K562 (cell line): Measurements from ENCODE around the gene OR2C3. TPM values are rescaled to one million over a fixed set of nuclear protein-coding genes. Genes with fewer than 3 reads are reported as not detected.

ENCODE experiments used
- ARID1B ChIP-seq: fragments of 450-650 bp; IDR thresholded peaks from 2 replicates; pipeline ENCODE4 v1.6.1; 2016; ENCODE audit warnings: antibody characterized with exemption, mild to moderate bottlenecking, inconsistent platforms
- C11orf30 ChIP-seq: fragments of 450-650 bp; IDR thresholded peaks from 2 replicates; pipeline ENCODE4 v1.6.1; 2016; ENCODE audit warnings: low read depth, mild to moderate bottlenecking
- CC2D1A ChIP-seq: fragments of 450-650 bp; IDR thresholded peaks from 2 replicates; pipeline ENCODE4 v1.6.1; 2017; ENCODE audit warnings: mild to moderate bottlenecking
- CHD2 ChIP-seq: IDR thresholded peaks from 2 replicates; pipeline ENCODE4 v1.6.1; 2011; ENCODE audit warnings: low read depth, low read length
- E2F3 ChIP-seq: fragments of 250-450 bp; sonication (Bioruptor Pico); IDR thresholded peaks from 2 replicates; pipeline ENCODE4 v1.4.0; 2020; ENCODE audit warnings: mild to moderate bottlenecking
- ELF1 ChIP-seq: fragments of 200-800 bp; sonication (Bioruptor generic); IDR thresholded peaks from 2 replicates; pipeline ENCODE4 v1.6.1; 2016; ENCODE audit warnings: missing genetic modification characterization, missing compliant biosample characterization
- KLF10 ChIP-seq: fragments of 250-450 bp; sonication (Bioruptor Pico); IDR thresholded peaks from 2 replicates; pipeline ENCODE4 v1.6.1; 2021; ENCODE audit warnings: matching md5 sums
- KLF16 ChIP-seq: IDR thresholded peaks from 2 replicates; pipeline ENCODE4 v1.6.1; 2016; ENCODE audit warnings: antibody characterized with exemption
- MTA3 ChIP-seq: fragments of 450-650 bp; formaldehyde crosslinking; IDR thresholded peaks from 2 replicates; pipeline ENCODE4 v1.6.1; 2017; ENCODE audit warnings: mild to moderate bottlenecking, borderline replicate concordance
- NFE2 ChIP-seq: IDR thresholded peaks from 2 replicates; pipeline ENCODE4 v1.6.1; 2014; ENCODE audit warnings: antibody characterized with exemption, low read depth
- NR1H2 ChIP-seq: sonication (generic); formaldehyde crosslinking; IDR thresholded peaks from 2 replicates; pipeline ENCODE4 v1.4.0; 2020; ENCODE audit warnings: mild to moderate bottlenecking, missing genetic modification reagents
- POLR2AphosphoS5 ChIP-seq: IDR thresholded peaks from 2 replicates; pipeline ENCODE4 v1.6.1; 2011; ENCODE audit warnings: mild to moderate bottlenecking, low read depth, low read length, moderate library complexity; ENCODE audit not compliant: control insufficient read depth, insufficient read depth
- PURB ChIP-seq: sonication (generic); formaldehyde crosslinking; IDR thresholded peaks from 2 replicates; pipeline ENCODE4 v1.9.0; 2021; ENCODE audit warnings: low read depth, mild to moderate bottlenecking, missing genetic modification reagents
- RUNX1 ChIP-seq: sonication (generic); IDR thresholded peaks from 2 replicates; pipeline ENCODE4 v1.6.1; 2016; ENCODE audit warnings: antibody characterized with exemption, low read depth
- SMARCA5 ChIP-seq: fragments of 450-650 bp; IDR thresholded peaks from 2 replicates; pipeline ENCODE4 v1.6.1; 2016
- STAG1 ChIP-seq: sonication (generic); formaldehyde crosslinking; IDR thresholded peaks from 2 replicates; pipeline ENCODE4 v1.5.0; 2020; ENCODE audit warnings: missing genetic modification reagents, borderline replicate concordance
- SUPT5H ChIP-seq: fragments of 450-650 bp; IDR thresholded peaks from 2 replicates; pipeline ENCODE4 v1.6.1; 2016
- TBL1XR1 ChIP-seq, 2 experiments: IDR thresholded peaks; 2 replicates each; pipeline ENCODE4 v1.6.1; 2012; ENCODE audit warnings: improper control_type of control experiment in 2 of 2, low read length in 2 of 2, mild to moderate bottlenecking in 1 of 2
- TRIM24 ChIP-seq, 2 experiments: fragments of 450-650 bp; IDR thresholded peaks; 2 replicates each; pipeline ENCODE4 v1.6.1; 2016
- ZNF232 ChIP-seq: sonication (generic); formaldehyde crosslinking; IDR thresholded peaks from 2 replicates; pipeline ENCODE4 v1.8.0; 2022; ENCODE audit warnings: mild to moderate bottlenecking, missing genetic modification reagents
- ZNF444 ChIP-seq: fragments of 250-450 bp; sonication (Bioruptor Pico); IDR thresholded peaks from 2 replicates; pipeline ENCODE4 v1.4.0; 2020; ENCODE audit warnings: mild to moderate bottlenecking, moderate library complexity
- ZNF699 ChIP-seq: fragments of 250-450 bp; sonication (Bioruptor Pico); IDR thresholded peaks from 2 replicates; pipeline ENCODE4 v1.8.0; 2021; ENCODE audit warnings: mild to moderate bottlenecking, moderate library complexity; ENCODE audit not compliant: insufficient replicate concordance
- polyA plus RNA-seq, 8 experiments: library from polyadenylated mRNA; depleted of rRNA in 4 of 8; stranded (reverse) in 5 of 8; unstranded in 3 of 8; fragments of >200 nt; fragmentation: Nextera tagmentation in 2 of 8; fragmentation: Illumina TruSeq in 1 of 8; extraction: Ambion mirVana in 2 of 8; extraction: Trizol in 1 of 8; gene quantifications; 2 replicates each; pipeline versions ENCODE4 v1.2.1 to v1.2.3, GENCODE V29; 2011 to 2014; ENCODE audit warnings: inconsistent platforms in 1 of 8, missing spikeins in 1 of 8
- total RNA-seq, 7 experiments: library from RNA; depleted of rRNA in 6 of 7; stranded (reverse); fragments of >200 nt in 6 of 7; fragmentation: Illumina TruSeq in 2 of 7; extraction: Trizol in 2 of 7; gene quantifications; 2 replicates each; pipeline versions ENCODE4 v1.2.1 to v1.2.3, GENCODE V29; 2011 to 2021; ENCODE audit warnings: low replicate concordance in 1 of 7
- TF ChIP-seq, protein P1 (sequence below): fragments of 450-650 bp; IDR thresholded peaks from 2 replicates; pipeline ENCODE4 v1.6.1; 2016; ENCODE audit warnings: low read depth, mild to moderate bottlenecking, moderate library complexity
- TF ChIP-seq, protein P2 (sequence below): fragments of 450-650 bp; formaldehyde crosslinking; IDR thresholded peaks from 2 replicates; pipeline ENCODE4 v1.4.0; 2020; ENCODE audit warnings: mild to moderate bottlenecking, moderate library complexity
- TF ChIP-seq, protein P3 (sequence below): IDR thresholded peaks from 2 replicates; pipeline ENCODE4 v1.6.1; 2011; ENCODE audit not compliant: insufficient read length; ENCODE audit errors: extremely low read depth
- TF ChIP-seq, protein P4 (sequence below): fragments of 250-450 bp; sonication (Bioruptor Pico); IDR thresholded peaks from 2 replicates; pipeline ENCODE4 v1.8.0; 2021; ENCODE audit warnings: borderline replicate concordance, mild to moderate bottlenecking, moderate library complexity; ENCODE audit not compliant: poor library complexity, severe bottlenecking
- TF ChIP-seq, protein P5 (sequence below): IDR thresholded peaks from 2 replicates; pipeline ENCODE4 v1.6.1; 2014; ENCODE audit warnings: antibody characterized with exemption

Gene OR2C3
- total and polyA plus RNA-seq, 9 of the 15 experiments (the other 6 are each of a cell fraction or from before 2014, with no cell fraction given), result under 0.01 to 0.05 (median 0.03) TPM; not detected in 4

DNA sequence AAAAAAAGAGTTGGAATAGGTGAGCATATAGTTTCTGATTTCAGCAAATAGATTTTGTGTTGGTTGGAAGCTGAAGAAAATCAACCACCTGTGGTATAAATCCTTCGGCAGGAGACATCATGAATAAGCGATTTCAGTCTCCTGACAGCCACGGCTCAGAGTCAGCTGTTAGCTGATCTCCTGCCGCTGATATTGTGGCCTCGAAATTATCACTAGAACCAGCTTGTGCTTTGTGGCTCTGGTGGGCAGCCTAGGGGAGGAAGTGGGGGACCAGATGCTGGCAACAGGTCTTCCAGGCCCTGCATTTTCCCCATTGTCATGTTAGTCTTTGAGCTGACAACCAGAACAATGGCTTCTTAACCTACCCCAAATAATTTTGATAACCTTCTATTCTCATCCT lies 11.9 kb upstream of the OR2C3 start (continued):
- no peak for TF ChIP-seq E2F3 (CRISPR knock-in tag)
- TF ChIP-seq CHD2, result no peak
- no peak for TF ChIP-seq MTA3
- TF ChIP-seq ZNF699 (CRISPR knock-in tag), result no peak
- TF ChIP-seq, protein P1, sequence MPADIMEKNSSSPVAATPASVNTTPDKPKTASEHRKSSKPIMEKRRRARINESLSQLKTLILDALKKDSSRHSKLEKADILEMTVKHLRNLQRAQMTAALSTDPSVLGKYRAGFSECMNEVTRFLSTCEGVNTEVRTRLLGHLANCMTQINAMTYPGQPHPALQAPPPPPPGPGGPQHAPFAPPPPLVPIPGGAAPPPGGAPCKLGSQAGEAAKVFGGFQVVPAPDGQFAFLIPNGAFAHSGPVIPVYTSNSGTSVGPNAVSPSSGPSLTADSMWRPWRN, result 0 out of 2 replicates have a peak, but pooled peaks have one; percentile 52
- TF ChIP-seq TRIM24 (IDR thresholded peaks at IDR 0.05), result peak in 1 of 2 experiments; percentile 48; a peak in 1 of 4 replicates
- TF ChIP-seq, protein P2, sequence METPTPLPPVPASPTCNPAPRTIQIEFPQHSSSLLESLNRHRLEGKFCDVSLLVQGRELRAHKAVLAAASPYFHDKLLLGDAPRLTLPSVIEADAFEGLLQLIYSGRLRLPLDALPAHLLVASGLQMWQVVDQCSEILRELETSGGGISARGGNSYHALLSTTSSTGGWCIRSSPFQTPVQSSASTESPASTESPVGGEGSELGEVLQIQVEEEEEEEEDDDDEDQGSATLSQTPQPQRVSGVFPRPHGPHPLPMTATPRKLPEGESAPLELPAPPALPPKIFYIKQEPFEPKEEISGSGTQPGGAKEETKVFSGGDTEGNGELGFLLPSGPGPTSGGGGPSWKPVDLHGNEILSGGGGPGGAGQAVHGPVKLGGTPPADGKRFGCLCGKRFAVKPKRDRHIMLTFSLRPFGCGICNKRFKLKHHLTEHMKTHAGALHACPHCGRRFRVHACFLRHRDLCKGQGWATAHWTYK, result peak; percentile 97
- TF ChIP-seq, protein P3, sequence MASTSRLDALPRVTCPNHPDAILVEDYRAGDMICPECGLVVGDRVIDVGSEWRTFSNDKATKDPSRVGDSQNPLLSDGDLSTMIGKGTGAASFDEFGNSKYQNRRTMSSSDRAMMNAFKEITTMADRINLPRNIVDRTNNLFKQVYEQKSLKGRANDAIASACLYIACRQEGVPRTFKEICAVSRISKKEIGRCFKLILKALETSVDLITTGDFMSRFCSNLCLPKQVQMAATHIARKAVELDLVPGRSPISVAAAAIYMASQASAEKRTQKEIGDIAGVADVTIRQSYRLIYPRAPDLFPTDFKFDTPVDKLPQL, result no peak
- peak; percentile 90 for TF ChIP-seq NFE2
- TF ChIP-seq PURB, result no peak
- no peak for TF ChIP-seq NR1H2 (CRISPR knock-in tag)
- TF ChIP-seq STAG1 (CRISPR knock-in tag), result no peak
- TF ChIP-seq, protein P4, sequence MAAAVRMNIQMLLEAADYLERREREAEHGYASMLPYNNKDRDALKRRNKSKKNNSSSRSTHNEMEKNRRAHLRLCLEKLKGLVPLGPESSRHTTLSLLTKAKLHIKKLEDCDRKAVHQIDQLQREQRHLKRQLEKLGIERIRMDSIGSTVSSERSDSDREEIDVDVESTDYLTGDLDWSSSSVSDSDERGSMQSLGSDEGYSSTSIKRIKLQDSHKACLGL, result no peak
- no peak for TF ChIP-seq SMARCA5
- no peak for TF ChIP-seq KLF10 (CRISPR knock-in tag)
- peak; percentile 88 for TF ChIP-seq KLF16
- no peak for TF ChIP-seq ZNF232 (CRISPR knock-in tag)
- no peak for TF ChIP-seq TBL1XR1 (IDR thresholded peaks at IDR 0.05; ENCODE audit: low read length in 2 of 2)
- TF ChIP-seq SUPT5H, result no peak
- TF ChIP-seq CC2D1A, result no peak
- peak; percentile 78 for TF ChIP-seq ARID1B
- TF ChIP-seq C11orf30, result peak; percentile 45; the same call in 1 of the 2 replicates
- TF ChIP-seq, protein P5, sequence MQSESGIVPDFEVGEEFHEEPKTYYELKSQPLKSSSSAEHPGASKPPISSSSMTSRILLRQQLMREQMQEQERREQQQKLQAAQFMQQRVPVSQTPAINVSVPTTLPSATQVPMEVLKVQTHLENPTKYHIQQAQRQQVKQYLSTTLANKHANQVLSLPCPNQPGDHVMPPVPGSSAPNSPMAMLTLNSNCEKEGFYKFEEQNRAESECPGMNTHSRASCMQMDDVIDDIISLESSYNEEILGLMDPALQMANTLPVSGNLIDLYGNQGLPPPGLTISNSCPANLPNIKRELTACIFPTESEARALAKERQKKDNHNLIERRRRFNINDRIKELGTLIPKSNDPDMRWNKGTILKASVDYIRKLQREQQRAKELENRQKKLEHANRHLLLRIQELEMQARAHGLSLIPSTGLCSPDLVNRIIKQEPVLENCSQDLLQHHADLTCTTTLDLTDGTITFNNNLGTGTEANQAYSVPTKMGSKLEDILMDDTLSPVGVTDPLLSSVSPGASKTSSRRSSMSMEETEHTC, result 0 out of 2 replicates have a peak, but pooled peaks have one; percentile 11
- TF ChIP-seq POLR2AphosphoS5, result peak; percentile 40; the same call in 1 of the 2 replicates
- TF ChIP-seq ELF1 (tag), result no peak
- peak; percentile 65; the same call in 1 of the 2 replicates for TF ChIP-seq RUNX1
- TF ChIP-seq ZNF444 (CRISPR knock-in tag), result no peak; the same call in 1 of the 2 replicates
